ENCODE results near the gene PPOX. TPM values are rescaled to one million over a fixed set of nuclear protein-coding genes. Genes with fewer than 3 reads are reported as not detected.

Gene PPOX
- total RNA-seq, 1 donor from 2014 or later: 49.7 TPM

- Mint-ChIP-seq H3K36me3 (no peaks in the 10 kb centered on the region), H3K27ac (no peak overlapping the region), H3K4me1 (peaks cover 5% of the 10 kb centered on the region), H3K4me3 (no peak overlapping the region), H3K9me3 (no peaks in the 10 kb centered on the region), H3K27me3 (ENCODE audit: low read depth) (no peaks in the 10 kb centered on the region)
- no peak for DNase-seq (ENCODE audit: low spot score in 2 of 2, unreplicated experiment in 2 of 2)
- TF ChIP-seq, protein P1, sequence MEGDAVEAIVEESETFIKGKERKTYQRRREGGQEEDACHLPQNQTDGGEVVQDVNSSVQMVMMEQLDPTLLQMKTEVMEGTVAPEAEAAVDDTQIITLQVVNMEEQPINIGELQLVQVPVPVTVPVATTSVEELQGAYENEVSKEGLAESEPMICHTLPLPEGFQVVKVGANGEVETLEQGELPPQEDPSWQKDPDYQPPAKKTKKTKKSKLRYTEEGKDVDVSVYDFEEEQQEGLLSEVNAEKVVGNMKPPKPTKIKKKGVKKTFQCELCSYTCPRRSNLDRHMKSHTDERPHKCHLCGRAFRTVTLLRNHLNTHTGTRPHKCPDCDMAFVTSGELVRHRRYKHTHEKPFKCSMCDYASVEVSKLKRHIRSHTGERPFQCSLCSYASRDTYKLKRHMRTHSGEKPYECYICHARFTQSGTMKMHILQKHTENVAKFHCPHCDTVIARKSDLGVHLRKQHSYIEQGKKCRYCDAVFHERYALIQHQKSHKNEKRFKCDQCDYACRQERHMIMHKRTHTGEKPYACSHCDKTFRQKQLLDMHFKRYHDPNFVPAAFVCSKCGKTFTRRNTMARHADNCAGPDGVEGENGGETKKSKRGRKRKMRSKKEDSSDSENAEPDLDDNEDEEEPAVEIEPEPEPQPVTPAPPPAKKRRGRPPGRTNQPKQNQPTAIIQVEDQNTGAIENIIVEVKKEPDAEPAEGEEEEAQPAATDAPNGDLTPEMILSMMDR (IDR thresholded peaks at IDR 0.05; ENCODE audit: unreplicated experiment): no peak
Measured at GRCh38 chr1:161185282-161185682, 19.1 kb downstream of the PPOX start.

GRCh38 chr1:161185732-161186311, 19.6 kb downstream of the PPOX start:
- no peaks in the 10 kb centered on the region for H3K36me3 Mint-ChIP-seq
- H3K27ac Mint-ChIP-seq: no peak overlapping the region
- H3K27me3 Mint-ChIP-seq (ENCODE audit: low read depth): no peaks in the 10 kb centered on the region
- TF ChIP-seq, protein P1 (IDR thresholded peaks at IDR 0.05; ENCODE audit: unreplicated experiment): no peak
- H3K9me3 Mint-ChIP-seq: no peaks in the 10 kb centered on the region
- H3K4me3 Mint-ChIP-seq: no peak overlapping the region
- H3K4me1 Mint-ChIP-seq: peaks cover 5% of the 10 kb centered on the region
- no peak for DNase-seq (ENCODE audit: low spot score in 2 of 2, unreplicated experiment in 2 of 2)

DNA sequence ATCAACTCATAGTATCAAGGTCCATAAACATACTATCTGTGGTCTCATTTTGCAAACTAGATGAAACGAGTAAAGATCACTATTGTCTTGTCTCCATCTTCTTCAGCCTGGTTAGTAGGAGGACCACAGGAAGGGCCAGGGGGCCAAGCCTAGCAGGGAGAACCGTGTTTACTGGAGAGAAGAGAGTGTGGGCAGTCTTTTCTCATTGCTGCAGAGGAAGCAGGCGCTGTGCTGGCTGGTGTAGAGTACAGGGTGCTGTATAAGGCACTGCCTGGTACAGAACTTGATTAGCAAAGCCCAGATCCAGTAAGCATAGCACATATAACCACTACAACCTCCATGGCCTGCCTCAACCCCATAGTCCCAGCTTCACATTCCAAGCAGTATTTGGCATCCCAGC, 21.1 kb downstream of the PPOX start:
- TF ChIP-seq, protein P1 (IDR thresholded peaks at IDR 0.05; ENCODE audit: unreplicated experiment): no peak
- Mint-ChIP-seq H3K27me3 (ENCODE audit: low read depth) (no peaks in the 10 kb centered on the region), H3K27ac (no peak overlapping the region), H3K9me3 (no peaks in the 10 kb centered on the region), H3K4me1 (peaks cover 5% of the 10 kb centered on the region), H3K4me3 (no peak overlapping the region), H3K36me3 (no peaks in the 10 kb centered on the region)
- no peak for DNase-seq (ENCODE audit: low spot score in 2 of 2, unreplicated experiment in 2 of 2)

- H3K27ac Mint-ChIP-seq: no peak overlapping the region
- TF ChIP-seq, protein P1 (IDR thresholded peaks at IDR 0.05; ENCODE audit: unreplicated experiment): no peak
- no peak for DNase-seq (ENCODE audit: low spot score in 2 of 2, unreplicated experiment in 2 of 2)
- H3K36me3 Mint-ChIP-seq: no peaks in the 10 kb centered on the region
- H3K4me1 Mint-ChIP-seq: peaks cover 8% of the 10 kb centered on the region
- H3K4me3 Mint-ChIP-seq: no peak overlapping the region
- H3K9me3 Mint-ChIP-seq: no peaks in the 10 kb centered on the region
- H3K27me3 Mint-ChIP-seq (ENCODE audit: low read depth): no peaks in the 10 kb centered on the region
Measured at GRCh38 chr1:161188381-161188780, 22.2 kb downstream of the PPOX start.

- no peaks in the 10 kb centered on the region for H3K36me3 Mint-ChIP-seq
- no peak overlapping the region for H3K4me3 Mint-ChIP-seq
- no peaks in the 10 kb centered on the region for H3K9me3 Mint-ChIP-seq
- no peak overlapping the region for H3K27ac Mint-ChIP-seq
- TF ChIP-seq, protein P1 (IDR thresholded peaks at IDR 0.05; ENCODE audit: unreplicated experiment): no peak
- no peaks in the 10 kb centered on the region for H3K27me3 Mint-ChIP-seq (ENCODE audit: low read depth)
- no peak for DNase-seq (ENCODE audit: low spot score in 2 of 2, unreplicated experiment in 2 of 2)
- H3K4me1 Mint-ChIP-seq: peaks cover 8% of the 10 kb centered on the region
Measured at GRCh38 chr1:161189036-161189435, 22.8 kb downstream of the PPOX start.
